ENCODE measurements around the gene TMEM239. TPM values are rescaled to one million over a fixed set of nuclear protein-coding genes. Genes with fewer than 3 reads are reported as not detected.

Gene TMEM239
- total RNA-seq, 2 experiments from 2014 or later: not detected

GRCh38 chr20:2840138-2840966, 24.2 kb downstream of the TMEM239 start, which contains the start of the genes PCED1A and VPS16:
PCED1A (minus strand) TSS chr20:2840655; CDS start chr20:2839912, 743 bp downstream.
VPS16 (plus strand) TSS chr20:2840745; CDS start chr20:2840775, 30 bp downstream.
- ChIA-PET POLR2A (interaction anchor here (1.0 kb wide), 1 partner anchor 189 kb away, joined by 4 read pairs; no protein-coding TSS in a partner anchor), CTCF (interaction anchor here (0.8 to 1.8 kb wide), 3 partner anchors 12 to 87 kb away, joined by 3 to 8 read pairs (median 5); no protein-coding TSS in a partner anchor)

- CTCF ChIA-PET: interaction anchor here (1.6 kb wide), 1 partner anchor 11 kb away, joined by 8 read pairs; no protein-coding TSS in a partner anchor
- POLR2A ChIA-PET: interaction anchor here (0.7 to 1.0 kb wide), 2 partner anchors 157 to 189 kb away, joined by 3 to 4 read pairs; no protein-coding TSS in a partner anchor
Observed at GRCh38 chr20:2840967-2841531, 24.9 kb downstream of the TMEM239 start.

GRCh38 chr20:2845607-2846006, 29.4 kb downstream of the TMEM239 start:
- ChIA-PET CTCF (interaction anchor here (0.7 to 1.6 kb wide), 2 partner anchors 10 to 13 kb away, joined by 3 to 5 read pairs; no protein-coding TSS in a partner anchor), POLR2A (no interaction called here)

DNA sequence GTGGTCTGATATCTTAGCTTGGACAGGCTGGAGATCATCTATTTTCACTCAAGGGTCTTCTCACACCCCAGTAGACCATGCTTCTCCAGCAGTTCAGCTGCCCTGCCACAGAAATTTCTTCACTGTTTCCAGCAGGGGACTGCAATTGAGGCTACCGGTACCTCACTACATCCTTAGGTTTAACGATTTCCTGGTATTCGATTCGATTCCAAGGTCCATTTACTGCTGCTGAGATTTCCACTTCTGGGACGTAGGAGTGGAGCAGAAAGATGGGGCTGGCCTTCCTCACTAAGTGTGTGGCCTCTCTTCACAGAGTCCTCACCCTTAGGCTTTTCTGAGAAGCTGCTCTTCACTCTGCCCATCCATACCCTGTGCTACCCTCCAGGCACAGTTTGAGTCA, 30.5 kb downstream of the TMEM239 start:
- POLR2A ChIA-PET: no interaction called here
- CTCF ChIA-PET: interaction anchor here (1.1 to 1.6 kb wide), 2 partner anchors 12 to 69 kb away, joined by 3 to 5 read pairs; no protein-coding TSS in a partner anchor

DNA sequence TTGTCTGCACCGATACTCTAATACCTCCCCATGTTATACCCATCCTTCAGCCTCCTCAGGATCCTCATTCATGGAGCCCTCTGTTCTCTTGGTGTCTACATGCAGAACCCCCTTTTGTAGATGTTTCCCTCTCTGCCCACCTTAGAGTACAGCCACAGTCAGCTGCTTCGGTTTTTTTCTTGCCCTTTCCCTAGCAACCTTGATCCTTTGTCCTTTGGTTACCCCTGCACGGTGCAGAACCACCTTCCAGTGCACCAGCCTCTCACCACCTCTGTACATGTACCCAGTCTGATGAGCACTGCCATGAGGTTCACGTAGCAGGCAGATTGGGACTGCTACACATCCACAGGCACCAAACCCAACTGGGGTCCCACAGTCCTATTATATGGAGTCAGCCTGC, 31.6 kb downstream of the TMEM239 start:
- CTCF ChIA-PET: interaction anchor here (0.6 to 1.1 kb wide), 2 partner anchors 68 to 239 kb away, joined by 3 read pairs; no protein-coding TSS in a partner anchor
- POLR2A ChIA-PET: no interaction called here

GRCh38 chr20:2849529-2849928, 33.4 kb downstream of the TMEM239 start:
- CTCF ChIA-PET: interaction anchor here (1.2 kb wide), 1 partner anchor 16 kb away, joined by 3 read pairs; no protein-coding TSS in a partner anchor
- POLR2A ChIA-PET: no interaction called here

DNA sequence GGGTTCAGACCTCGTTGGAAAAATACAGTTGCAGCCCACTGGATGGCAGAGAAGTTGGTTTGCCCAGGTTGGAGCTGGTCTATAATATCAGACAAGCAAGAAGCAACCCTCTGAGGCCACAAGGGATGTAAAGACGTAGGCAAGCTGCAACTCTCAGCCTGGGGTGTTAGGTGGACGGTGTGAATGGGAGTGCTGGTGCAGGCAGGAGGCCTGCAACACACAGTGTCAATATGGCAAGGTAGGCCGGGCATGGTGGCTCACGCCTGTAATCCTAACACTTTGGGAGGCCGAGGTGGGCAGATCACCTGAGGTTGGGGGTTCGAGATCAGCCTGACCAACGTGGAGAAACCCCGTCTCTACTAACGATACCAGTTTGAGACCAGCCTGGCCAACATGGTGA, 34.9 kb downstream of the TMEM239 start:
- CTCF ChIA-PET: interaction anchor here (0.6 to 2.2 kb wide), 9 partner anchors 10 to 285 kb away, joined by 3 to 8 read pairs (median 4); partner anchors contain the start of genes PCED1A and VPS16
- POLR2A ChIA-PET: no interaction called here

DNA sequence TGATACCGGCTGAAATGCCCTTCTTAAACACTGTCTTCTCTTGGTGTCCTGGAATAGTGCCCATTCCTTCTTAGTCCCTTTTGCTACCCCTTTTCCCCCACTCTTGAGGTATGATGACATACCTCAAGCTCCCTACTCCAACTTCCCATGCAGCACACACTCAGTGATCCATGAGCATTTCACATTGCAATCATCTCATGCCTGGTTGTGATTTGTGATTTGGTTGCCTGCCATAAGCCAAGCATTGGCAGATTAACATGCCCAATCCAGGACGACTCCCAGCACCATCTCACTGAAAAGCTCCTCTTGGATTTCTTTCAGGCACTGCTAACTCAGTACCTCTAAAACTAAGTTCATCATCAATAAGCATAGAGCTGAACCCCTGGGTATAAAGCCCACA, 42.4 kb downstream of the TMEM239 start:
- ChIA-PET CTCF (interaction anchor here (0.7 to 1.5 kb wide), 2 partner anchors 13 to 175 kb away, joined by 3 to 5 read pairs; no protein-coding TSS in a partner anchor), POLR2A (no interaction called here)

- ChIA-PET POLR2A (no interaction called here), CTCF (interaction anchor here (1.5 kb wide), 1 partner anchor 13 kb away, joined by 5 read pairs; no protein-coding TSS in a partner anchor)
Observed at GRCh38 chr20:2859330-2860121, 43.4 kb downstream of the TMEM239 start.

GRCh38 chr20:2864626-2865025, 48.5 kb downstream of the TMEM239 start:
- POLR2A ChIA-PET: no interaction called here
- CTCF ChIA-PET: interaction anchor here (1.2 to 3.0 kb wide), 3 partner anchors 30 to 137 kb away, joined by 3 to 12 read pairs (median 3); no protein-coding TSS in a partner anchor

DNA sequence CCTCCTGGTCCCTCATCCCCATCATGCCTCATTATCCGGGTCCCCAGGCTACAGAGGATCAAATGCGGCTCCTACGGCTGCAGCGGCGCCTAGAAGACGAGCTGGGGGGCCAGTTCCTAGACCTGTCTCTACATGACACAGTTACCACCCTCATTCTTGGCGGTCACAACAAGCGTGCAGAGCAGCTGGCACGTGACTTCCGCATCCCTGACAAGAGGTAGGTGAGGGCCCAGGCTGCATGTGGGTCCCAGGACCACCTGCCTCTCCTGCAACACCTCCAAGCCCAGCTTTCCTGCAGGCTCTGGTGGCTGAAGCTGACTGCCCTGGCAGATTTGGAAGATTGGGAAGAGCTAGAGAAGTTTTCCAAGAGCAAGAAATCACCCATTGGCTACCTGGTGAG, 48.9 kb downstream of the TMEM239 start:
- POLR2A ChIA-PET: no interaction called here
- CTCF ChIA-PET: interaction anchor here (0.6 to 3.0 kb wide), 7 partner anchors 9 to 136 kb away, joined by 3 to 12 read pairs (median 3); no protein-coding TSS in a partner anchor

GRCh38 chr20:2865630-2866029, 49.5 kb downstream of the TMEM239 start:
- ChIA-PET CTCF (interaction anchor here (0.6 to 3.0 kb wide), 7 partner anchors 10 to 200 kb away, joined by 3 to 12 read pairs (median 3); no protein-coding TSS in a partner anchor), POLR2A (no interaction called here)

DNA sequence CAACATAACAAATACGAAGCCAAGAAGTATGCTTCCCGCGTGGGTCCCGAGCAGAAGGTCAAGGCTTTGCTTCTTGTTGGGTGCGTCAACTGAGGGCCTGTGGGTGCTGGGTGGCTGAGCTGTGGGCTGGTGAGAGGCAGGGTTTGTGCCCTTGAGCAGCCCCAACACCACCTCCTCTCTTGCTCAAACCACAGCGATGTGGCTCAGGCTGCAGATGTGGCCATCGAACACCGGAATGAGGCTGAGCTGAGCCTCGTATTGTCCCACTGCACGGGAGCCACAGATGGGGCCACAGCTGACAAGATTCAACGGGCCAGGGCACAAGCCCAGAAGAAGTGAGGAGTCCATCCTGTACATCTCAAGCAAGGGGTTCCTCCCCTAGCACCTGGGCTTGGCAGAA, 50.1 kb downstream of the TMEM239 start:
- ChIA-PET POLR2A (no interaction called here), CTCF (interaction anchor here (0.7 to 3.0 kb wide), 4 partner anchors 118 to 201 kb away, joined by 3 to 12 read pairs (median 3); no protein-coding TSS in a partner anchor)

GRCh38 chr20:2867081-2867864, 51.1 kb downstream of the TMEM239 start:
- CTCF ChIA-PET: no interaction called here
- POLR2A ChIA-PET: no interaction called here

All from activated CD8-positive, alpha-beta memory T cell treated with anti-CD3 and anti-CD28 coated beads for 36 hours (primary cell).